ENCODE data around the gene CDH22. TPM values are rescaled to one million over a fixed set of nuclear protein-coding genes. Genes with fewer than 3 reads are reported as not detected.

CDH22 gene
- total RNA-seq, 1 donor from 2014 or later: 0.13 TPM

GRCh38 chr20:46341074-46342009, 33.0 kb upstream of the CDH22 start:
- Histone ChIP-seq H3K4me3 (no peak overlapping the region), H3K9ac (no peak overlapping the region), H3K27ac (no peak overlapping the region), H3K4me2 (peak overlapping the region; percentile 60), H3K79me2 (ENCODE audit: low read depth) (no peaks in the 10 kb centered on the region), H3F3A (ENCODE audit: low read depth) (peaks cover 12% of the 10 kb centered on the region), H3K9me3 (ENCODE audit: low read depth) (no peaks in the 10 kb centered on the region), H3K36me3 (no peaks in the 10 kb centered on the region), H3K27me3 (peaks cover 68% of the 10 kb centered on the region), H2AFZ (replicated peaks) (no peak overlapping the region), H4K20me1 (ENCODE audit: low read depth) (no peaks in the 10 kb centered on the region), H3K4me1 (peaks cover 29% of the 10 kb centered on the region)
- Mint-ChIP-seq H3K36me3 (peaks cover 3% of the 10 kb centered on the region), H3K9me3 (no peaks in the 10 kb centered on the region), H3K4me3 (peak overlapping the region; percentile 76), H3K27me3 (ENCODE audit: insufficient read depth, low read depth) (peaks cover 8% of the 10 kb centered on the region), H3K4me1 (peaks cover 74% of the 10 kb centered on the region), H3K27ac (peak overlapping the region; percentile 95)
- peak; percentile 72 for DNase-seq (ENCODE audit: low spot score)
- TF ChIP-seq EZH2phosphoT487 (IDR thresholded peaks at IDR 0.05): no peak

DNA sequence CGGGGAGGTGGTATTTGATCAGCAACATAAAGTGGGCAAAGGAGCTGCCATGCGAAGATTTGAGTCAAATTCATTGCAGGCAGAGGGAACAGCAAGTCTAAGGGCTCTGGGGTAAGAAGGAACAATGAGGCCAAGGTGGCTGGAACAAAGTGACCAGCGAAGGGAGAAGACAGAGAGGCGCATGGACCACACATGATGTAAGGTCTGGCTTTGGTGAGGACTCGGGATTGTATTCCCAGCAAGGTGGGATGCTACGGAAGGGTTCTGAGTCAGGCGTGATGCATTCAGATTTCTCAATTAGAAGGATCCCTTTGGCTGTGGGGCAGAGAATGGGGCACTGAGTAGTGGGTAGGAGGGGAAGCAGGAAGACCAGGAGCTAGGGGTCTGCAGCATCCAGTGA, 30.7 kb upstream of the CDH22 start:
- H3K9me3 Mint-ChIP-seq: no peaks in the 10 kb centered on the region
- Histone ChIP-seq H3F3A (ENCODE audit: low read depth) (peaks cover 10% of the 10 kb centered on the region), H3K27me3 (peaks cover 52% of the 10 kb centered on the region), H3K4me3 (no peak overlapping the region), H3K4me1 (peaks cover 35% of the 10 kb centered on the region), H3K79me2 (ENCODE audit: low read depth) (no peaks in the 10 kb centered on the region), H3K27ac (no peak overlapping the region), H4K20me1 (ENCODE audit: low read depth) (no peaks in the 10 kb centered on the region), H3K9me3 (ENCODE audit: low read depth) (no peaks in the 10 kb centered on the region), H3K4me2 (no peak overlapping the region), H3K9ac (no peak overlapping the region), H3K36me3 (no peaks in the 10 kb centered on the region), H2AFZ (replicated peaks) (no peak overlapping the region)
- DNase-seq (ENCODE audit: low spot score): no peak
- no peak for TF ChIP-seq EZH2 (IDR thresholded peaks at IDR 0.05)
- TF ChIP-seq EZH2phosphoT487 (IDR thresholded peaks at IDR 0.05): no peak
- TF ChIP-seq, protein P1, sequence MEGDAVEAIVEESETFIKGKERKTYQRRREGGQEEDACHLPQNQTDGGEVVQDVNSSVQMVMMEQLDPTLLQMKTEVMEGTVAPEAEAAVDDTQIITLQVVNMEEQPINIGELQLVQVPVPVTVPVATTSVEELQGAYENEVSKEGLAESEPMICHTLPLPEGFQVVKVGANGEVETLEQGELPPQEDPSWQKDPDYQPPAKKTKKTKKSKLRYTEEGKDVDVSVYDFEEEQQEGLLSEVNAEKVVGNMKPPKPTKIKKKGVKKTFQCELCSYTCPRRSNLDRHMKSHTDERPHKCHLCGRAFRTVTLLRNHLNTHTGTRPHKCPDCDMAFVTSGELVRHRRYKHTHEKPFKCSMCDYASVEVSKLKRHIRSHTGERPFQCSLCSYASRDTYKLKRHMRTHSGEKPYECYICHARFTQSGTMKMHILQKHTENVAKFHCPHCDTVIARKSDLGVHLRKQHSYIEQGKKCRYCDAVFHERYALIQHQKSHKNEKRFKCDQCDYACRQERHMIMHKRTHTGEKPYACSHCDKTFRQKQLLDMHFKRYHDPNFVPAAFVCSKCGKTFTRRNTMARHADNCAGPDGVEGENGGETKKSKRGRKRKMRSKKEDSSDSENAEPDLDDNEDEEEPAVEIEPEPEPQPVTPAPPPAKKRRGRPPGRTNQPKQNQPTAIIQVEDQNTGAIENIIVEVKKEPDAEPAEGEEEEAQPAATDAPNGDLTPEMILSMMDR (IDR thresholded peaks at IDR 0.05): no peak
- H3K36me3 Mint-ChIP-seq: no peaks in the 10 kb centered on the region
- H3K4me1 Mint-ChIP-seq: peaks cover 79% of the 10 kb centered on the region
- H3K27ac Mint-ChIP-seq: peak overlapping the region; percentile 47
- peaks cover 16% of the 10 kb centered on the region for H3K27me3 Mint-ChIP-seq (ENCODE audit: insufficient read depth, low read depth)
- no peak overlapping the region for H3K4me3 Mint-ChIP-seq

- Mint-ChIP-seq H3K27me3 (ENCODE audit: insufficient read depth, low read depth) (peaks cover 17% of the 10 kb centered on the region), H3K4me1 (peaks cover 80% of the 10 kb centered on the region), H3K27ac (peak overlapping the region; percentile 46), H3K4me3 (no peak overlapping the region), H3K9me3 (no peaks in the 10 kb centered on the region), H3K36me3 (no peaks in the 10 kb centered on the region)
- H3K79me2 ChIP-seq (ENCODE audit: low read depth): no peaks in the 10 kb centered on the region
- TF ChIP-seq EZH2phosphoT487 (IDR thresholded peaks at IDR 0.05) (no peak), EZH2 (IDR thresholded peaks at IDR 0.05) (no peak)
- TF ChIP-seq, protein P1 (IDR thresholded peaks at IDR 0.05): no peak
- H2AFZ ChIP-seq (replicated peaks): no peak overlapping the region
- H3K27ac ChIP-seq: no peak overlapping the region
- H3K4me2 ChIP-seq: no peak overlapping the region
- peaks cover 30% of the 10 kb centered on the region for H3K27me3 ChIP-seq
- H3K9ac ChIP-seq: no peak overlapping the region
- no peaks in the 10 kb centered on the region for H4K20me1 ChIP-seq (ENCODE audit: low read depth)
- H3K36me3 ChIP-seq: no peaks in the 10 kb centered on the region
- H3K9me3 ChIP-seq (ENCODE audit: low read depth): no peaks in the 10 kb centered on the region
- no peak for DNase-seq (ENCODE audit: low spot score)
- peaks cover 37% of the 10 kb centered on the region for H3K4me1 ChIP-seq
- H3F3A ChIP-seq (ENCODE audit: low read depth): peaks cover 15% of the 10 kb centered on the region
- H3K4me3 ChIP-seq: no peak overlapping the region
Observed at GRCh38 chr20:46336735-46337134, 28.4 kb upstream of the CDH22 start.
